ENCODE data around the gene MYLK2.
A peak's percentile ranks its signal among the peaks of the same experiment; 100 is the strongest.

The MYLK2 gene

DNA sequence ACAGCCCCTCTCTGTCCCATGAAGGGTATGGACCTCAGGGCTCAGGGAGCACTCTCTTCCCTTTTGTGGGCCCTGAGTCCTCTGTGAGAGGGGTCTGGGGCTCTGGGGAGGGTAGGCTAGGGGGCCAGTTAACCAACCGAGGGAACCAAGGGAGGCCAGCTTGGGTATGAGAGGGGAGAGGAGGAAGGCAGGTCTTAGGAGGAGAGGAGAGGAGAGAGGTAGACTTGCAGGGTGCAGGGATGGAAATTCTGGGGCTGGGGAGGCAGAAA lies 50.5 kb downstream of the MYLK2 start:
- H3K4me3 ChIP-seq (ENCODE audit: low read depth, low read length): no peak overlapping the region

DNA sequence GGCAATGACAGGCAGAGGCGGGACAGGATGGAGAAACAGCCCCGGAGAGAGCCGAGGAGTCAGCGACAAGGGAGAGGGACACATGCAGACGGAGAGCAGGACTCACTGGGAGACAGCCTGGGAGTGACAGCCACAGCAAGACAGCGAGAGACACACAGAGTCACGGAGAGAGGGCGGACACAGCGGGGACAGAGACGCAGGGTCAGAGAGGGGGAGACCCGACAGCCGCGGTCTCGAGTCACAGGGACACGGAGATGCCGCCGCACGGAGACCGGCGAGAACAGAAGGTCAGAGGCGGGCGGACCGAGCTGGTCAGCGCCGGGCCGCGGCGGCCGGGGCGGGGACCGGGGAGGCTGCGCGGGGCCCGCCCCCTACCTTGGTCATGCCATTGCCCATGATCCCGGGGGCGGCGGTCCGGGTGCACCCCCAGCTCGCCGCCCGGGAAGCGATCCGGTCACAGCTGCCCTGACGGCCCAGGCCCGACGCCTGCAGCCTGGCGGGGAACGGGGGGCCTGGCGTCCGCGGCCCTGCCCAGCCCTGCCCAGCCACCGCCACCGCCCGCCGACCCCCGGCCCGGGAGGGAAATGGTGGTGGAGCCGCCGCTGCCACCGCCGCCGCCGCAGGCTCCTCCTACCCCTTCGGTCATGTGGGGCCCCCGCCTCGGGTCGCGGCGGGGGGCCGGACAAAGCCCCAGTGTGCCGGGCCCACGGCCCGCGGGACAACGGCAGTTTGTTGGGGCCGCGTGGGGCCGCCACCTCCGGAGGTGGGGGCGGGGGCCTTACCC lies 51.0 kb downstream of the MYLK2 start, which contains the start of the genes DUSP15 and TTLL9:
TSS of gene DUSP15 (minus strand) at position 586 of the 784 bp plus-strand sequence. CDS start at position 396, 190 bp downstream.
TSS of gene TTLL9 (plus strand) at position 693 of the 784 bp plus-strand sequence. CDS start 493 bp downstream, outside the sequence.
- H3K4me3 ChIP-seq (ENCODE audit: low read depth, low read length): peak within 1 kb of the TSS; percentile 34
- TF ChIP-seq, protein P1, sequence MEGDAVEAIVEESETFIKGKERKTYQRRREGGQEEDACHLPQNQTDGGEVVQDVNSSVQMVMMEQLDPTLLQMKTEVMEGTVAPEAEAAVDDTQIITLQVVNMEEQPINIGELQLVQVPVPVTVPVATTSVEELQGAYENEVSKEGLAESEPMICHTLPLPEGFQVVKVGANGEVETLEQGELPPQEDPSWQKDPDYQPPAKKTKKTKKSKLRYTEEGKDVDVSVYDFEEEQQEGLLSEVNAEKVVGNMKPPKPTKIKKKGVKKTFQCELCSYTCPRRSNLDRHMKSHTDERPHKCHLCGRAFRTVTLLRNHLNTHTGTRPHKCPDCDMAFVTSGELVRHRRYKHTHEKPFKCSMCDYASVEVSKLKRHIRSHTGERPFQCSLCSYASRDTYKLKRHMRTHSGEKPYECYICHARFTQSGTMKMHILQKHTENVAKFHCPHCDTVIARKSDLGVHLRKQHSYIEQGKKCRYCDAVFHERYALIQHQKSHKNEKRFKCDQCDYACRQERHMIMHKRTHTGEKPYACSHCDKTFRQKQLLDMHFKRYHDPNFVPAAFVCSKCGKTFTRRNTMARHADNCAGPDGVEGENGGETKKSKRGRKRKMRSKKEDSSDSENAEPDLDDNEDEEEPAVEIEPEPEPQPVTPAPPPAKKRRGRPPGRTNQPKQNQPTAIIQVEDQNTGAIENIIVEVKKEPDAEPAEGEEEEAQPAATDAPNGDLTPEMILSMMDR (IDR thresholded peaks at IDR 0.05; ENCODE audit: borderline replicate concordance, insufficient read depth, low read depth, low read length): no peak

More for the DNA sequence above, 50.5 kb downstream of the MYLK2 start:
- TF ChIP-seq, protein P1 (IDR thresholded peaks at IDR 0.05; ENCODE audit: borderline replicate concordance, insufficient read depth, low read depth, low read length): no peak

DNA sequence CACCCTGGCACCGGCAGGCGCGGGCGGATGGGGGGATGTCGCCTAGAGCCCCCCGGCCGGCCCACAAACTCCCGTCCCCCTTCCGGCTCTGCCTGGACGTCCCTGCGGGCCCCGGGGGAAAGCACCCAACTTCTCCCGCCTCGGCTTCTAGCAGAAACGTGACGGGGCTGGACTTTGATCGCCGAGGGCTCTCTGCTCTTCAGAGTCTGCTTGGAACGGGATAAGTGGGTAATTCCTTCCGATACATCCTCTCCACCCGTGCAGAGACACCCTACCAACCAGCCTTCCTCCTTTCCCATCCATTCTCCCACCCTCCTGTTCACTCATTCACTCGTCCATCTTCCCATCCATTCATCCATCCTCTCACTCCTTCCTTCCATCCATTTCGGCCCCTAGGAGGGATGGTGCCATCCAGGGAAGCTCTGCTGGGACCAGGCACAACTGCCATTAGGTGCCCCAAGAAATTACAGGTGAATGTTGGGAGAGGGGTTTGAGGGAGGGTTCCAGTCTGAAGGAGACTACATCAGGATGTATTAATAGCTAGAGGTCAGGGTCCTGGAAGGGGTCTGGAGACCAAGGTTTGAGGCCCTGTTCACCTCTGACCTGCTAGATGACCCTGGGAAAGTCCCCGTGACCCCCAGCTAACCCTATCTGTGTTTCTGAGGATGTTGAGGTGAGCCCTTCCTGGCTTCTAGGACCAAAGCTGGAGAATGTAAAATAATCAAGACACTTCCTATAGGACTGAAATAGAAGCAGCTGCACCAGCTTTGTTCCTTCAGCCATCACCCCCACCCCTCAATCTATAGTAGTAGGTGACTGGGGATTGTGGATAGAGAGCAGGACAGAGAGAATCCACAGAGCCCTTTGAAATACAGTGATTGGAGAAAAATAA lies 51.8 kb downstream of the MYLK2 start:
- peak overlapping the region; percentile 34 for H3K4me3 ChIP-seq (ENCODE audit: low read depth, low read length)
- TF ChIP-seq, protein P1 (IDR thresholded peaks at IDR 0.05; ENCODE audit: borderline replicate concordance, insufficient read depth, low read depth, low read length): no peak

DNA sequence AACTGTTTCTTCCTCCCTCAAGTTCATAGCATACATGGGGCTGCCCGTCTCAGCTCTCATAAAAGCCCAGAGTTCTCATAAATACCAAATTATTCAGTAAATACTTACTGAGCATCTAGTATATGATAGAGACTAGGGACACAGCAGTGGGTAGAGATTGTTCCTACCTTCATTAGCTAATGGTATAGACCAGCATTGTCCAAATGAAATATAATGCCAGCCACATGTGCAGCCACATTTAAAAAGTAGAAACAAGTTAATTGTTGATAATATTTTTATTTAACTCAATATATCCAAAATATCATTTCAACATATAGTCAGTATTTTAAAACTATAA lies 52.4 kb downstream of the MYLK2 start:
- H3K4me3 ChIP-seq (ENCODE audit: low read depth, low read length): no peak overlapping the region
- TF ChIP-seq, protein P1 (IDR thresholded peaks at IDR 0.05; ENCODE audit: borderline replicate concordance, insufficient read depth, low read depth, low read length): no peak

DNA sequence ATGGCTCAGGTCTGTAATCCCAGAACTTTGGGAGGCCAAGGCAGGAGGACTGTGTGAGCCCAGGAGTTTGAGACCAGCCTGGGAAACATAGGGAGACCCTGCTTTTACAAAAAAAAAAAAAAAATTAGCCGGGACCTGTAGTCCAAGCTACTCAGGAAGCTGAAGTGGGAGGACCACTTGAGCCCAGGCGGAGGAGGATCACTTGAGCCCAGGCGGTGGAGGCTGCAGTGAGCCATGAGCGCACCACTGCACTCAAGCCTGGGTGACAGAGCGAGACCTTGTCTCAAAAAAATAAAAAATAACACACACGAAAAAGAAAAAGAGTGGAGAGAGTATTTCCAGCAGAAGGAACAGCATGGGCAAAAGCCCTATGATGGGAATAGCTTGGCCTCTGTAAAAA lies 53.2 kb downstream of the MYLK2 start:
- TF ChIP-seq, protein P1 (IDR thresholded peaks at IDR 0.05; ENCODE audit: borderline replicate concordance, insufficient read depth, low read depth, low read length): no peak
- H3K4me3 ChIP-seq (ENCODE audit: low read depth, low read length): no peak overlapping the region

DNA sequence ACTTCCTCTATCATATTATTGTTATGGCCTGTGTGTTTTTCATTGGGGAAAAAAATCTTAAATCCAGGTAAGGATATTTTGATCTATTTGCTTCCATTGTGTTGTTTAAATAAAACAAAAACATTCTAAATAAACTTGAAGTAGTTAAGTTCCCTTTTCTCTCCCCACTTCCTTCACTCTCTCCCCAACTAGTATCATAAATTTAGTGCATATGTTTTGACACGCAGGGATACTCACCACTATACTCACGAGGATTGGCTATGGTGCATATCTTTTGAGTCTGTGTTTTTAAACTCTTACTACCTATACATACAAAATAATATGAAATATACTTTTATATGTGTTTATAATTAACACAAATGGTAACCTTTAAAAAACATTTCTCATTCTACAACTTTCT lies 56.5 kb downstream of the MYLK2 start:
- H3K4me3 ChIP-seq (ENCODE audit: low read depth, low read length): no peak overlapping the region
- TF ChIP-seq, protein P1 (IDR thresholded peaks at IDR 0.05; ENCODE audit: borderline replicate concordance, insufficient read depth, low read depth, low read length): no peak
